ENCODE measurements around the gene UBA7.

The UBA7 gene

GRCh38 chr3:49769286-49769915 lies 44.4 kb downstream of the UBA7 start:
- Histone ChIP-seq H3K27ac (no peak overlapping the region), H3K9me3 (no peaks in the 10 kb centered on the region), H3K4me1 (peaks cover 0 to 18% (median 5%) of the 10 kb centered on the region in 4 donors), H3K36me3 (peaks cover 0 to 23% (median 8%) of the 10 kb centered on the region in 3 donors), H3K27me3 (no peaks in the 10 kb centered on the region), H3K4me3 (no peak overlapping the region)
- no peak for DNase-seq
- TF ChIP-seq CTCF (IDR thresholded peaks at IDR 0.05): no peak
- intact Hi-C loops (cut with DNase I; ENCODE audit: low total_unique reads): no loop called here

- Histone ChIP-seq H3K27me3 (no peaks in the 10 kb centered on the region), H3K36me3 (peaks cover 0 to 23% (median 19%) of the 10 kb centered on the region in 3 donors), H3K27ac (no peak overlapping the region), H3K9me3 (no peaks in the 10 kb centered on the region), H3K4me3 (no peak overlapping the region), H3K4me1 (no peaks in the 10 kb centered on the region)
- intact Hi-C loops (cut with DNase I; ENCODE audit: low total_unique reads): no loop called here
- TF ChIP-seq CTCF (IDR thresholded peaks at IDR 0.05): no peak
- no peak for DNase-seq
These were observed 49.8 kb downstream of the UBA7 start for GRCh38 chr3:49763981-49764380.

DNA sequence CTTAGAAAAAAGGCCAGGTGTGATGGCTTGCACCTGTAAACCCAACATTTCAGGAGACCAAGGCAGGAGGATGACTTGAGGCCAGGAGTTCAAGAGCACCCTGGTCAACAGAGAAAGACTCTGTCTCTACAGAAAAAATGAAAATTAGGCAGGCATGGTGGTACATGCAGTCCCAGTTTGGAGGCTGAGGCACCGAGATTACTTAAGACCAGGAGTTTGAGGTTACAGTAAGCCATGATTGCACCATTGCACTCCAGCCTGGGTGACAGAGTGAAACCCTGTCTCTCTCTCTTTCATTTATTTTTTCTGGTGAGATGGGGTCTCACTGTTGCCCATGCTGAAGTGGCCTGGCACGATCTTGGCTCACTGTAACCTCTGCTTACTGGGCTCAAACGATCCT lies 52.1 kb downstream of the UBA7 start:
- Histone ChIP-seq H3K36me3 (peaks cover 0 to 22% (median 19%) of the 10 kb centered on the region in 3 donors), H3K27me3 (no peaks in the 10 kb centered on the region), H3K4me1 (peaks cover 0 to 7% (median 3%) of the 10 kb centered on the region in 4 donors), H3K27ac (no peak overlapping the region), H3K9me3 (no peaks in the 10 kb centered on the region), H3K4me3 (no peak overlapping the region)
- TF ChIP-seq CTCF (IDR thresholded peaks at IDR 0.05): no peak
- no peak for DNase-seq
- intact Hi-C loops (cut with DNase I; ENCODE audit: low total_unique reads): no loop called here

GRCh38 chr3:49759226-49759625 lies 54.5 kb downstream of the UBA7 start:
- Histone ChIP-seq H3K9me3 (no peaks in the 10 kb centered on the region), H3K36me3 (peaks cover 0 to 11% (median 6%) of the 10 kb centered on the region in 3 donors), H3K4me3 (no peak overlapping the region), H3K27ac (no peak overlapping the region), H3K27me3 (no peaks in the 10 kb centered on the region), H3K4me1 (peaks cover 0 to 16% (median 5%) of the 10 kb centered on the region in 4 donors)
- no peak for TF ChIP-seq CTCF (IDR thresholded peaks at IDR 0.05)
- intact Hi-C loops (cut with DNase I; ENCODE audit: low total_unique reads): no loop called here
- DNase-seq: no peak

- Histone ChIP-seq H3K9me3 (no peaks in the 10 kb centered on the region), H3K36me3 (peaks cover 0 to 10% (median 0%) of the 10 kb centered on the region in 3 donors), H3K4me3 (no peak overlapping the region), H3K27me3 (no peaks in the 10 kb centered on the region), H3K4me1 (peaks cover 0 to 30% (median 6%) of the 10 kb centered on the region in 4 donors), H3K27ac (no peak overlapping the region)
- DNase-seq: no peak
- intact Hi-C loops (cut with DNase I; ENCODE audit: low total_unique reads): no loop called here
- TF ChIP-seq CTCF (IDR thresholded peaks at IDR 0.05): no peak
These were observed 56.6 kb downstream of the UBA7 start for GRCh38 chr3:49757197-49757596.
